SH-SY5Y (cell line): Measurements from ENCODE around the gene GID4.

Source experiments
- GATA2 ChIP-seq: IDR thresholded peaks from 2 replicates; pipeline ENCODE4 v1.6.1; 2011; ENCODE audit warnings: mild to moderate bottlenecking, low read depth, low read length
- GATA3 ChIP-seq: IDR thresholded peaks from 2 replicates; pipeline ENCODE4 v1.6.1; 2011; ENCODE audit warnings: low read depth, mild to moderate bottlenecking, low read length, moderate library complexity

DNA sequence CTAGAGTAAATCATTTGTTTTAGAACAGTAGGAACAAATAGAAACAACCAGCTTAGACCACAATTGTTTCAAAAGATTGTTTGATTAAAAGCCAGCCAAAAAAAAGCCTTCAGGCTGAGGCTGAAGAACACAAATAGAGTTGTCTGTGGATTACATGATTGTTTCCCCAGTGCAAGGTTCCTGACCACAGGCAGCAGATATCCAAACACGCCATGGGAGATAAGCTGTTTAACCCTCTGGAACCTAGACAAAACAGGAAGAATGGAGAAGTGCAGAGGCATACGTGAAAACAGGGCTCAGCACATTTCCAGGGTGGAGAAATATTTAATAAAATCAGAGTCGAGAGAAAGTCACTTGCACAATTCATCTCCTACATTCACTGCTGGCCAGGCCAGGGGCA lies 21.2 kb upstream of the GID4 start:
- peak; percentile 25 for TF ChIP-seq GATA2
- no peak for TF ChIP-seq GATA3
